ENCODE data around the gene CHL1.

DNA sequence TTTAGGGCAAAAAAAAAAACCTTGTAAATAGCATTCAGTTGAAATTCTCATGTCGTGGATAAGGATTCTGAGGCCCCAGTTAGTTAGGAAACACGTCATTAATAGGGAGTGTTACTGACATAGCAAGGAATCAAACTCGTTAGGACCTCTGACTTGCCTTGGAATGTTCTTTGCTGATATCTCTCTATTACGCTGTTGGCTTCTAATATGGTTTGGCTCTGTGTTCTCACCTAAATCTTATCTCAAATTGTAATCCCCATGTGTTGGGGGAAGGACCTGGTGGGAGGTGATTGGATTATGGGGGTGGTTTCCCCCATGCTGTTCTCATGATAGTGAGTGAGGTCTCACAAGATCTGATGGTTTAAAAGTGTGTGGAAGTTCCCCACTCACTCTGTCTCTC is 40.3 kb downstream of the CHL1 start:
- TF ChIP-seq, protein P1, sequence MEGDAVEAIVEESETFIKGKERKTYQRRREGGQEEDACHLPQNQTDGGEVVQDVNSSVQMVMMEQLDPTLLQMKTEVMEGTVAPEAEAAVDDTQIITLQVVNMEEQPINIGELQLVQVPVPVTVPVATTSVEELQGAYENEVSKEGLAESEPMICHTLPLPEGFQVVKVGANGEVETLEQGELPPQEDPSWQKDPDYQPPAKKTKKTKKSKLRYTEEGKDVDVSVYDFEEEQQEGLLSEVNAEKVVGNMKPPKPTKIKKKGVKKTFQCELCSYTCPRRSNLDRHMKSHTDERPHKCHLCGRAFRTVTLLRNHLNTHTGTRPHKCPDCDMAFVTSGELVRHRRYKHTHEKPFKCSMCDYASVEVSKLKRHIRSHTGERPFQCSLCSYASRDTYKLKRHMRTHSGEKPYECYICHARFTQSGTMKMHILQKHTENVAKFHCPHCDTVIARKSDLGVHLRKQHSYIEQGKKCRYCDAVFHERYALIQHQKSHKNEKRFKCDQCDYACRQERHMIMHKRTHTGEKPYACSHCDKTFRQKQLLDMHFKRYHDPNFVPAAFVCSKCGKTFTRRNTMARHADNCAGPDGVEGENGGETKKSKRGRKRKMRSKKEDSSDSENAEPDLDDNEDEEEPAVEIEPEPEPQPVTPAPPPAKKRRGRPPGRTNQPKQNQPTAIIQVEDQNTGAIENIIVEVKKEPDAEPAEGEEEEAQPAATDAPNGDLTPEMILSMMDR (IDR thresholded peaks at IDR 0.05): no peak
- TF ChIP-seq EP300 (IDR thresholded peaks at IDR 0.05) (no peak), POLR2AphosphoS5 (IDR thresholded peaks at IDR 0.05) (no peak), POLR2A (IDR thresholded peaks at IDR 0.05) (no peak)

Measured in stomach (tissue), 4 donors.